IMR-90 (cell line): Measurements from ENCODE around the gene IRGQ. TPM values are rescaled to one million over a fixed set of nuclear protein-coding genes. Genes with fewer than 3 reads are reported as not detected.

Experiments
- ATAC-seq: fragments of 200-7000 bp; cut with Tn5 transposase; 2 replicates; pipeline ENCODE4 v1.9.1; 2020; ENCODE audit warnings: low read depth, mild to moderate bottlenecking, moderate library complexity
- BruUV-seq: library from RNA; stranded (reverse); fragments of 400-500 nt; replicated peaks from 2 replicates; lab custom pipeline; 2021; lab: Mats Ljungman, UMichigan
- CTCF ChIA-PET: fragments of 300-600 bp; formaldehyde crosslinking; extraction: SDS; loops from one replicate; lab custom pipeline; 2021; ENCODE audit warnings: antibody characterized with exemption; lab: Yijun Ruan, JAX
- POLR2A ChIA-PET: fragments of 300-600 bp; sonication (Branson Sonifier 250); formaldehyde crosslinking; loops from one replicate; lab custom pipeline; 2022; ENCODE audit warnings: antibody characterized with exemption; ENCODE audit not compliant: unreplicated experiment; lab: Charles Lee
- DNase-seq: peaks from one replicate; pipeline ENCODE4 v3.0.0; 2013
- H2AFZ ChIP-seq: replicated peaks from 2 replicates; pipeline ENCODE3; 2013; ENCODE audit warnings: low read length, mild to moderate bottlenecking; ENCODE audit not compliant: poor library complexity
- H2AK5ac ChIP-seq: 2 replicates; pipeline ENCODE4 v1.6.1; 2013; ENCODE audit warnings: low read depth, low read length, inconsistent platforms
- H2AK9ac ChIP-seq: replicated peaks from 2 replicates; pipeline ENCODE3; 2013; ENCODE audit warnings: mild to moderate bottlenecking, low read depth, low read length, moderate library complexity; ENCODE audit not compliant: poor library complexity
- H2BK120ac ChIP-seq: 2 replicates; pipeline ENCODE4 v1.6.1; 2013; ENCODE audit warnings: low read depth, low read length, inconsistent platforms
- H2BK15ac ChIP-seq: 3 replicates; pipeline ENCODE4 v1.6.1; 2013; ENCODE audit warnings: low read depth, low read length, inconsistent platforms
- H2BK20ac ChIP-seq: 2 replicates; pipeline ENCODE4 v1.6.1; 2013; ENCODE audit warnings: low read depth, mild to moderate bottlenecking, inconsistent platforms, low read length, moderate library complexity
- H2BK5ac ChIP-seq: 2 replicates; pipeline ENCODE4 v1.6.1; 2013; ENCODE audit warnings: mild to moderate bottlenecking, low read depth, low read length, inconsistent platforms; ENCODE audit not compliant: poor library complexity, severe bottlenecking
- H3K14ac ChIP-seq: replicated peaks from 2 replicates; pipeline ENCODE4 v1.6.1; 2013; ENCODE audit warnings: low read depth, low read length, inconsistent platforms
- H3K18ac ChIP-seq: 2 replicates; pipeline ENCODE4 v1.6.1; 2013; ENCODE audit warnings: low read depth, low read length, control low read depth
- H3K23ac ChIP-seq: 2 replicates; pipeline ENCODE4 v1.6.1; 2013; ENCODE audit warnings: low read depth, low read length, inconsistent platforms
- H3K27ac ChIP-seq: 2 replicates; pipeline ENCODE4 v1.5.1; 2013; ENCODE audit warnings: mild to moderate bottlenecking, control low read depth, low read length; ENCODE audit not compliant: insufficient read depth
- H3K27me3 ChIP-seq: 2 replicates; pipeline ENCODE4 v1.6.1; 2013; ENCODE audit warnings: low read length; ENCODE audit not compliant: control insufficient read depth, insufficient read depth
- H3K36me3 ChIP-seq: 2 replicates; pipeline ENCODE4 v1.6.1; 2013; ENCODE audit warnings: low read length, mixed read lengths; ENCODE audit not compliant: control insufficient read depth, insufficient read depth
- H3K4ac ChIP-seq: 2 replicates; pipeline ENCODE4 v1.6.1; 2013; ENCODE audit warnings: low read depth, low read length, inconsistent platforms
- H3K4me1 ChIP-seq: 2 replicates; pipeline ENCODE4 v1.6.1; 2013; ENCODE audit warnings: low read length, mixed read lengths; ENCODE audit not compliant: control insufficient read depth, insufficient read depth
- H3K4me2 ChIP-seq: 2 replicates; pipeline ENCODE4 v1.6.1; 2013; ENCODE audit warnings: low read depth, mild to moderate bottlenecking, control low read depth, low read length, moderate library complexity
- H3K4me3 ChIP-seq: 2 replicates; pipeline ENCODE4 v1.5.1; 2013; ENCODE audit warnings: low read depth, mild to moderate bottlenecking, control low read depth, low read length, moderate library complexity; ENCODE audit not compliant: insufficient read depth
- H3K56ac ChIP-seq: 2 replicates; pipeline ENCODE4 v1.6.1; 2013; ENCODE audit warnings: low read length, inconsistent platforms; ENCODE audit not compliant: insufficient read depth; ENCODE audit errors: extremely low read depth
- H3K79me1 ChIP-seq, 2 experiments: 2 replicates each; pipeline ENCODE4 v1.6.1; 2013; ENCODE audit warnings: low read length in 2 of 2, inconsistent platforms in 1 of 2, low read depth in 1 of 2
- H3K9ac ChIP-seq: 2 replicates; pipeline ENCODE4 v1.6.1; 2013; ENCODE audit warnings: low read depth, low read length, control low read depth
- H3K9me1 ChIP-seq: 2 replicates; pipeline ENCODE4 v1.6.1; 2013; ENCODE audit warnings: low read length, inconsistent platforms; ENCODE audit not compliant: insufficient read depth
- H3K9me3 ChIP-seq: 2 replicates; pipeline ENCODE4 v1.6.1; 2013; ENCODE audit warnings: low read length; ENCODE audit not compliant: control insufficient read depth, insufficient read depth
- H4K20me1 ChIP-seq: 2 replicates; pipeline ENCODE4 v1.6.1; 2013; ENCODE audit warnings: low read length, inconsistent platforms; ENCODE audit not compliant: insufficient read depth
- H4K5ac ChIP-seq: 2 replicates; pipeline ENCODE4 v1.6.1; 2013; ENCODE audit warnings: mild to moderate bottlenecking, low read depth, low read length, control low read depth
- H4K8ac ChIP-seq, 2 experiments: 2 replicates each; pipeline ENCODE4 v1.6.1; 2013; ENCODE audit warnings: low read depth in 2 of 2, low read length in 2 of 2, control low read depth in 1 of 2, inconsistent platforms in 1 of 2
- H4K91ac ChIP-seq: 2 replicates; pipeline ENCODE4 v1.6.1; 2013; ENCODE audit warnings: low read depth, low read length, inconsistent platforms; ENCODE audit not compliant: insufficient read depth
- CTCF ChIP-seq: conservative IDR thresholded peaks from 2 replicates; pipeline ENCODE4 v1.5.1; 2012; ENCODE audit warnings: mild to moderate bottlenecking, low read depth, low read length, improper control_type of control experiment
- NFE2L2 ChIP-seq: fragments of 150-350 bp; IDR thresholded peaks from 2 replicates; pipeline ENCODE4 v1.6.1; 2016; ENCODE audit warnings: low read depth, mild to moderate bottlenecking, low read length
- WGBS, 2 experiments: methylation state at CpG; one replicate each; pipeline versions ENCODE4 v1.1.5 to v1.1.7; 2013; ENCODE audit warnings: missing lambda C conversion rate in 2 of 2; ENCODE audit not compliant: insufficient read length in 1 of 2; ENCODE audit errors: extremely low coverage in 2 of 2; 5-methylcytosine and 5-hydroxymethylcytosine counted together
- dilution Hi-C: fragments of 300-500 bp; cut with HindIII; formaldehyde crosslinking; loops from one replicate; pipeline ENCODE4 v1.14.3; 2018; ENCODE audit warnings: low sequenced_read_pairs; ENCODE audit not compliant: unreplicated experiment
- in situ Hi-C: fragments of 300-500 bp; cut with MboI; formaldehyde crosslinking; loops from 3 replicates; pipeline ENCODE4 v1.14.3; 2019; ENCODE audit warnings: low sequenced_read_pairs, inconsistent platforms, mixed read lengths
- intact Hi-C: fragments of 100-400 bp; cut with micrococcal nuclease; formaldehyde crosslinking; loops from 2 replicates; pipeline ENCODE4 v1.10.0; 2022
- polyA plus RNA-seq, 3 experiments: library from polyadenylated mRNA; depleted of rRNA; stranded (reverse); fragments of >200 nt; gene quantifications; 2 replicates each; pipeline ENCODE4 v1.2.3, GENCODE V29; 2012; ENCODE audit warnings: low replicate concordance in 1 of 3
- total RNA-seq: library from RNA; depleted of rRNA; stranded (reverse); fragments of >200 nt; gene quantifications from 2 replicates; pipeline ENCODE4 v1.2.3, GENCODE V29; 2012

Gene IRGQ
- total and polyA plus RNA-seq, 2 of the 4 experiments (the other 2 are of a cell fraction), result 9.0 to 9.9 TPM

- ATAC-seq (peak; percentile 25; the same call in 1 of the 2 replicates), DNase-seq (peak; percentile 52)
- peaks cover 29% of the 10 kb centered on the region for H3K9me1 ChIP-seq
- no peak overlapping the region for H2BK5ac ChIP-seq
- no TSS peak for BruUV-seq
- no peaks in the 10 kb centered on the region for H3K27me3 ChIP-seq
- 0 out of 3 replicates have a peak overlapping the region, but pooled peaks have one; percentile 28 for H2BK15ac ChIP-seq
- intact Hi-C loops, result loop anchor here (2.0 kb wide), 1 partner anchor 34 kb away; no protein-coding TSS in a partner anchor
- H3K56ac ChIP-seq, result no peak overlapping the region
- no peak overlapping the region for H3K23ac ChIP-seq
- CTCF ChIA-PET, result interaction anchor here (1.5 kb wide), 1 partner anchor 25 kb away, joined by 3 read pairs; no protein-coding TSS in a partner anchor
- no peak overlapping the region for H3K27ac ChIP-seq
- peak overlapping the region; percentile 66; the same call in 1 of the 2 replicates for H2BK120ac ChIP-seq
- whole genome bisulfite sequencing, 2 experiments, result 100% methylated on average over 2 of the region's 6 CpGs; no CpG with 5 or more reads in 1 of the 2 experiments
- H3K9ac ChIP-seq, result no peak overlapping the region
- peak overlapping the region; percentile 8 for H3K4ac ChIP-seq
- H2AK9ac ChIP-seq, result peak overlapping the region; percentile 23
- no peak overlapping the region for H4K5ac ChIP-seq
- peaks cover 6% of the 10 kb centered on the region; the same call in 1 of the 2 replicates for H4K20me1 ChIP-seq
- H3K36me3 ChIP-seq, result peaks cover 9% of the 10 kb centered on the region
- peaks cover 5% of the 10 kb centered on the region for H3K4me1 ChIP-seq
- H3K79me1 ChIP-seq, result peaks cover 13 to 54% of the 10 kb centered on the region in 2 experiments
- POLR2A ChIA-PET, result no interaction called here
- no peak overlapping the region for H2AFZ ChIP-seq
- no peak overlapping the region for H3K4me3 ChIP-seq
- dilution Hi-C loops, result no loop called here
- H2AK5ac ChIP-seq, result peak overlapping the region; percentile 5; the same call in 1 of the 2 replicates
- H3K9me3 ChIP-seq, result no peaks in the 10 kb centered on the region
- H3K14ac ChIP-seq, result no peak overlapping the region
- H3K18ac ChIP-seq, result no peak overlapping the region
- no peak overlapping the region; the same call in 1 of the 2 replicates for H2BK20ac ChIP-seq
- no peak overlapping the region for H3K4me2 ChIP-seq
- TF ChIP-seq CTCF (0 out of 2 replicates have a peak, but pooled peaks have one; percentile 9), NFE2L2 (no peak)
- in situ Hi-C loops, result no loop called here
- no peak overlapping the region for H4K91ac ChIP-seq
- H4K8ac ChIP-seq, result peak overlapping the region in 1 of 2 experiments; percentile 27; a peak in 1 of 4 replicates
Observed at GRCh38 chr19:43560687-43561086, 35.2 kb downstream of the IRGQ start.
